Activated T-cell treated with anti-CD3 and anti-CD28 coated beads for 48 hours (primary cell): ENCODE measurements around the gene VASN.

ENCODE experiments used
- DNase-seq: peaks from one replicate; pipeline ENCODE4 v3.0.0-alpha.2; 2020; ENCODE audit warnings: low read depth

The VASN gene

DNA sequence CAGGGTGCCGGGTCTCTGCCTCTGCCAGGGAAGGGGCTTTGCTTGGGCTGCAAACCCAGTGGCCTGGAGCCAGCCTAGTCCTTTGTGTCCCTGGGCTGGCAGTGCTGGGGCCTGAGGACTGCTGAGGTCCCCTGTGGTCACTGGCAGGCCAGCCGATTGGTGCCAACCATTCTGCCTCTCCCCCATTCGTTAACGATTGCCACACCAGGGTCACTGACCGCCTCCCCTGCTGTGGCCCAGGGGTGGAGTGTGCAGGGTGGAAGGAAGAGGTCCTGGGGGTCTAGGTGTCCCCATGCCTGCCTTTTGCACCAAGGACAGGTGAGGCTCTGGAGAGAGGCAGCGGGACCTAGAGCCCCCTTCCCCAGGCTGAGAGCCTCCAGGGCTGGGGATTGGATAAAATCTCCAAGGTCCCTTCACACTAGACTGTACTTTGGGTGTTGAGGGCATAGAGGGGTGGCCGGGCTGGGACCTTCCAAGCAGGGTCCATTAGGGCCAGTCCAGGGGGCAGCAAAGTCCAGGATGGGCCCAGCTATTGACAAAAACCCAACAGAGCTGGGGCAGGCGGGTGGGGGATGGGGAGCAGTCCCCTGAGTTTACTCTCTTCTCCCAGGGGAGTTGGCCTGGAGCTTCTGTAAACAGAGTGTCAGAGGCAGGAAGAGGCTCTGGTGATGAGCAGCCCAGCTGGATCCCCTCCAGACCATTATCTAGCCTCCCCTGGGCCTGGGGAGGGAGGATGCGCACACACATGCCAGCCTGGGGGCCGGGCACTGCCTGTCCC lies 1.1 kb downstream of the VASN start:
- no peak for DNase-seq

- DNase-seq: no peak
These were observed 1.8 kb downstream of the VASN start for GRCh38 chr16:4373356-4373908.

- no peak for DNase-seq
These were observed 2.5 kb downstream of the VASN start for GRCh38 chr16:4373909-4374742.

DNA sequence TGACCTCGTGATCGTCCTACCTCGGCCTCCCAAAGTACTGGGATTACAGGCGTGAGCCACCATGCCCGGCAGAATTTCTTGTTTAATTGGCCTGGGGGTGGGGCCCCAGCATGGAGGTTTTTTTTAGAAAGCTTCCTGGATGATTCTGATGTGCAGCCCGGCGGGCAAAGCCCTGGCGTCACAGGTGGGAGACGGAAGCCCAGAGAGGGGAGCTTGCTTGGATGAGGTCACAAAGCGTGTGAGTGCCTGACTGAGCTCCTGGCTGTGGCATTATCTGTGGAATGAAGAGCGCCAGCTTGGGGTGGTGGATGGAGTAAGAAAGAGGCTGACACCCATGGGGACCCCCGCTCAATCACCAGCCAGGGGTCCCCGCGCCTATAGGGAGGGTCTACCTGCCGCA lies 4.1 kb downstream of the VASN start:
- no peak for DNase-seq

DNA sequence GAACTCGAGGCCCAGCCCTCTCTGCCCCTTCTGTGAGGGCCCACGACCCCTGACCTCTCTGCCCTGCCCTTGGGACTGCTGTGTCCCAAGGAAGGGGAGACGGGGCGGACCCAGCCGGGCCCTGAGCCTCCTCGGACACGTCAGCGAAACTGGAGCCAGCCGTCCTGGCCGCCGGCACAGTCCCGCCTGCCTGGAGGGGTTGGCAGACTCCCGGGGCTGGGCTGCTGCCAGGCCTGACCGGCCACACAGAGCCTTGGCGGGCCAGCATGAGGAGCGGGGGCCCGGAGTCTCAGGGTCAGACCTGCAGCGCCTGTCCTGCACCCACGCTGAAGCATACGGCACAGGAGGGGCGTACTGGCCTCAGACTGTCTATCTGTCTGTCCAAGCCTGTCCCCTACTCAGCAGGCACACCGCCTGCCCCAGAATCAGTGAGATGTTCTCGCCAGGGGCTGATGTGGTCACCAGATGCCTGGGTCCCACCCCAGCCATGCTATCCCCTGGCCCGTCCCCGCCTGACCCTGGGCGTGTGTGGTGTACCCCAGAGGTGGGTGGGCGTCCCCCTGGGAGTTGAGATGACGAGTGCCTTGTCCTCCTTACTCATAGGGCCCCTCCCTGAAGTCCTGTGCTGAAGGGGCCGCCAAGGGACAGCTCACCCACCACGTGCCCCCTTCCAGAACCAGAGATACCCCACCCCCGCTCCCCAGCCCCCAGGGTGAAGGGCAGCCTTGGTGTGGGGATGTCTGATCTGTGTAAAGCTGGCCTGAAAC lies 4.7 kb downstream of the VASN start:
- no peak for DNase-seq

- DNase-seq: no peak
These were observed 5.4 kb downstream of the VASN start for GRCh38 chr16:4376893-4377572.

DNA sequence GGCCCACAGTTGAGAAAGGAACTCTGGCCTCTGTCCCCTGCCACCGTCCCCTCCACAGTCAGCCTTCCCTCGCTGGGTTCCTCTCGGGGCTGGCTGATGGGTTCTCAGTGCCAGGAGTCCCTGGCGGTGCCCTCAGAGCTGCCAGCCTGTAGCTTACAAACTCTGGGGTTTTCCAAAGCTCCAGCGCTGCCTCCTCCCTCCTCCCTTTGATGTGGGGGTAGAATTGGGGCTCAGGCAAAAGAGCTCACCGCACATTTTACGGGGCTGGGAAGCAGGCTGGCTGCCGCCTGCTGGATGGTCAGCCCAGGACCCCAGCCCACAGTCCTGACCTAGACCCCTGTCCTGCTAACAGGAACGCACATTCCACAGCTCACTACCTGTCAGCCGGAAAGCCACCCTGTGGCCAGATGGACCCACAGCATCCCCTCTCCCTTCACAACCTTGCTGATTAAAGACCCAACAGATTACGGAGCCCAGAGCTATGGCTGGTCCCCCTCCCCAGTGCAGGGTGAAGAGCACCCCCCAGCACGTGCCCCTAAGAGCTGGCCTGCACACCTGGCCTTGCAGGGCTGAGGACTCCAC lies 6.0 kb downstream of the VASN start:
- no peak for DNase-seq

DNA sequence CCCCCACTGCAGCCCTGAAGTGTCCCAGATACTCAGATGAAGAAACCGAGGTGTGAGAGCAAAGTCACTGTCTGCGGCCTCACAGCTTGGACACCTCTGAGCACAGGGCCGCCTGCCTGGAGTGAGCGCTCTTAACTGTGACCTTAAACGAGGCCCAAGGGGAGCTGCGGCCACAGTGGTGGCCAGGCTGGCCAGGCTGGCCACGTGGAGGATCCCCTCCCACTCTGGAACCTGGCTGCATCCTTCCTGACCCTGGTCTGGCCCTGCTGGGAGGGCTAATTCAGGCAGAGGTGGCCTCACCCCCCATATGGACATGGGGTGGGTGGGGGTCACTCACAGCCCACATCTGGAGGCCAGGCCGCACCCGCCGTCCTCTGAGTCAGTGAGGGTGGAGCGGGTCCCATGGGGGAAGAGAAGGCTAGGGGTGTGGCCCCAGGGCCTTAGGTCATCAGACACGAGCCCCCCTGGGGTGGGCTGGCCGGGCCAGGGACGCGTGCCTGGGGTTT lies 6.6 kb downstream of the VASN start:
- DNase-seq: no peak

DNA sequence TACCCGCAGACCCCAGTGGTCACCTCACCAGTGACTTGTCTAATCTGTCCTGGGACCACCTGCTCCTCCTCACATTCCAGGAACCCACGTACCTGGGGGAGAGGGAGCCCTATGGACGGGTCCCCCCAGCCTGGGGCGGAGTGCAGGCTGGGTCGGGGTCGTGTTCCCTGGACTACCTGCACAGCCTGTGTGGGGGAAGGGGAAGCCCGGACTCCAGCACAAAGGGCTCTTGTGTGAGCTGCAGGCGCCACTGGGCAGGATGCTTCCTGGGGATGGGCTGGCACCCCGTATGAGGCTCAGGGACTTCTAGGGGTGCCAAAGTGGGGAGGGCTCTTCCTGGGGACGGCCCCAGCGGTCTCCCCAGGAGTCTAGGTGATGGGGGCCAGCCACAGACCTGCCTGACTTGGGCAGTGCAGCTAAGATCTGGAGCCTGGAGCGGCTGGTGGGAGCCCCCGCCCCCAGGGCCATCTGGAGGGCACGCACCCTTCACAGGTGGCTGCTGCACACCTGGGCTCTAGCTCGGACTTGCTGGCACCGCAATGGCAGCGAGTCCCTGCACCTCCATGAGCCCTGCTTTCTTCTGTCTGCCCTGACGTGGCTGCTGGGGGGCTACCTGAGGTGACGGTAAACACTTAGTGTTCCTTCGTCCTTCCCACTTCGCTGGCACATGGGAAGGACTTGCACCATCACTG lies 7.5 kb downstream of the VASN start:
- DNase-seq: no peak

DNA sequence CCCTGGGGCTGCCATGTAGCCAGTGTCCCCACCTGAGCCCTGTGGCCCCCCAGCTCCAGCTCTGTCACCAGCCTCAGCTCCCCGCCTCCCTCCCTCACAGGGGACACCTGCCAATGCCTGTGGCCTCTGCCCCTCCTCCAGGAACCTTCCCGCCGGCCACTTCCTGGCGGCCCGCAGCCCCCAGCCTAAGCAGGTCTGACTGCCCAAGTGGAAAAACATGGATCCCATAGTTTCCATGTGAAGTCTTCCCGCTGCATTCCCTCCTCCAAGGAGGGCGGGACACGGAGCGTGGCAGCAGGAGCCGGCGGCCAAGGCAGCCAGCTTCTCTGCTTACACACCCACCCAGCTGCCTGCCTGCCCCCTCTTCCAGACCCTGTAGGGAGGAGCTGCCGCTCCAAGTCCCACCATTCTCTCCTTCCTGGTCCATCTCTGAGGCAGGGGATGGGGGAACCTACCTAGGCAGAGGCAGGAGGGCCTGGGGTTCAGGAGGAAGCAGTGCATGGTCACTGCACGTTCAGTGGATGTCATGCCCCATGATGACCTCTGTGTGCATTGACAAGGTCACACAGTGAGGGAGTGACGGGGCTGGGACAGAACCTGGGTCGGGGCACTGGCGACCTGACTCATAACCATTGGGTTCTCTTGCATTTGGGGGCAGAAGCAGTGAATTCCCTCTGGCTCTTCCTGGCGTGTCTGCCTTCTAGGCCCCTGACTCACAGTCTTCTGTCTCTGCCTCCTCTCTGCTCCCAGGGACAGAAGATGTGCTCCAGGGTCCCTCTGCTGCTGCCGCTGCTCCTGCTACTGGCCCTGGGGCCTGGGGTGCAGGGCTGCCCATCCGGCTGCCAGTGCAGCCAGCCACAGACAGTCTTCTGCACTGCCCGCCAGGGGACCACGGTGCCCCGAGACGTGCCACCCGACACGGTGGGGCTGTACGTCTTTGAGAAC lies 8.7 kb downstream of the VASN start:
- DNase-seq: no peak

DNA sequence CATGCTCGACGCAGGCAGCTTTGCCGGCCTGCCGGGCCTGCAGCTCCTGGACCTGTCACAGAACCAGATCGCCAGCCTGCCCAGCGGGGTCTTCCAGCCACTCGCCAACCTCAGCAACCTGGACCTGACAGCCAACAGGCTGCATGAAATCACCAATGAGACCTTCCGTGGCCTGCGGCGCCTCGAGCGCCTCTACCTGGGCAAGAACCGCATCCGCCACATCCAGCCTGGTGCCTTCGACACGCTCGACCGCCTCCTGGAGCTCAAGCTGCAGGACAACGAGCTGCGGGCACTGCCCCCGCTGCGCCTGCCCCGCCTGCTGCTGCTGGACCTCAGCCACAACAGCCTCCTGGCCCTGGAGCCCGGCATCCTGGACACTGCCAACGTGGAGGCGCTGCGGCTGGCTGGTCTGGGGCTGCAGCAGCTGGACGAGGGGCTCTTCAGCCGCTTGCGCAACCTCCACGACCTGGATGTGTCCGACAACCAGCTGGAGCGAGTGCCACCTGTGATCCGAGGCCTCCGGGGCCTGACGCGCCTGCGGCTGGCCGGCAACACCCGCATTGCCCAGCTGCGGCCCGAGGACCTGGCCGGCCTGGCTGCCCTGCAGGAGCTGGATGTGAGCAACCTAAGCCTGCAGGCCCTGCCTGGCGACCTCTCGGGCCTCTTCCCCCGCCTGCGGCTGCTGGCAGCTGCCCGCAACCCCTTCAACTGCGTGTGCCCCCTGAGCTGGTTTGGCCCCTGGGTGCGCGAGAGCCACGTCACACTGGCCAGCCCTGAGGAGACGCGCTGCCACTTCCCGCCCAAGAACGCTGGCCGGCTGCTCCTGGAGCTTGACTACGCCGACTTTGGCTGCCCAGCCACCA lies 9.7 kb downstream of the VASN start:
- DNase-seq: no peak

DNA sequence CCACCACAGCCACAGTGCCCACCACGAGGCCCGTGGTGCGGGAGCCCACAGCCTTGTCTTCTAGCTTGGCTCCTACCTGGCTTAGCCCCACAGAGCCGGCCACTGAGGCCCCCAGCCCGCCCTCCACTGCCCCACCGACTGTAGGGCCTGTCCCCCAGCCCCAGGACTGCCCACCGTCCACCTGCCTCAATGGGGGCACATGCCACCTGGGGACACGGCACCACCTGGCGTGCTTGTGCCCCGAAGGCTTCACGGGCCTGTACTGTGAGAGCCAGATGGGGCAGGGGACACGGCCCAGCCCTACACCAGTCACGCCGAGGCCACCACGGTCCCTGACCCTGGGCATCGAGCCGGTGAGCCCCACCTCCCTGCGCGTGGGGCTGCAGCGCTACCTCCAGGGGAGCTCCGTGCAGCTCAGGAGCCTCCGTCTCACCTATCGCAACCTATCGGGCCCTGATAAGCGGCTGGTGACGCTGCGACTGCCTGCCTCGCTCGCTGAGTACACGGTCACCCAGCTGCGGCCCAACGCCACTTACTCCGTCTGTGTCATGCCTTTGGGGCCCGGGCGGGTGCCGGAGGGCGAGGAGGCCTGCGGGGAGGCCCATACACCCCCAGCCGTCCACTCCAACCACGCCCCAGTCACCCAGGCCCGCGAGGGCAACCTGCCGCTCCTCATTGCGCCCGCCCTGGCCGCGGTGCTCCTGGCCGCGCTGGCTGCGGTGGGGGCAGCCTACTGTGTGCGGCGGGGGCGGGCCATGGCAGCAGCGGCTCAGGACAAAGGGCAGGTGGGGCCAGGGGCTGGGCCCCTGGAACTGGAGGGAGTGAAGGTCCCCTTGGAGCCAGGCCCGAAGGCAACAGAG lies 10.5 kb downstream of the VASN start:
- no peak for DNase-seq

- DNase-seq: no peak
These were observed 11.2 kb downstream of the VASN start for GRCh38 chr16:4382795-4383357.

DNA sequence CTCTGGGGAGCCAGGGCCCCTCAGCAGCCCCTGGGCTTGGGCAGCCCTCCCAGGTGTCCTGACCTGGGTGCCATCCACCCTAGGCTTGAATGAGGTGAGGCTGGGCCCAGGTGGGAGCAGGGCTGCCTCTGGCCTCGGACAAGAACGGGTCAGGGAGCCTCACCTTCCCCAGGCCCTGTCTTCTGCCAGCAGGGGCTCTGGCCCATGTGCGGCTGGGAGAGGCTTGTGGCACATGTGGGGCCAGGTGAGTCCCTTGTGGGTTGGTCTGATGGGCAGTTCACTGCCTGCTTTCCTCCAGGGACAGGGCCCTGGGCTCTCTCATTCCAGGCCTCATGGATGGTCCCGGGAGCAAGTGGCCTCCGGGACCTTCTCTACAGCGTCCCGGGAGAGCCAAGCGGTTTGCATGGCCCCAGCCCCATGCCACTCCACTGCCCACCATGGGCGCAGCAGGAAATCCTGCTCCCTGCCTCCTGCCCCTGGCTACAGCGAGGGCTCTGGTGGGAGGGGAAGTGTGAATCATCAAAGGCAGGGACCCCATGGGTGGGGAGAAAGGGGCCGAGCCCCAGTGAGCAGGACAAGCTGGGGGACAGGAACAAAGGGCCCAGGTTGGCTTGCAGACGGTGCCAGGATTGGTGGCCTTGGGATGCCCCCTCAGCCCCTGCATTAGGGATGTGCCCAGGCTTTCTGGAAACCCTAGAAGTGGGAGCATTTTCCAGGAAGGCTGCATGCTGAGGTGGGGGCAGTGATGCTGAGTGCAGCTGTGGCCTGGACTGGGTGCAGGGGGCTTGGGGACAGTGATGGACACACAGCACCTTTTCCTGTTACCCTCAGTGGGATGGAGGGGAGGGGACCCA lies 12.2 kb downstream of the VASN start:
- DNase-seq: no peak

- no peak for DNase-seq
These were observed 12.9 kb downstream of the VASN start for GRCh38 chr16:4384509-4384942.
